Natural killer cell (primary cell): ENCODE measurements around the gene MYO1C. TPM values are rescaled to one million over a fixed set of nuclear protein-coding genes. Genes with fewer than 3 reads are reported as not detected.
A peak's percentile ranks its signal among the peaks of the same experiment; 100 is the strongest.

Experiments used
- ATAC-seq, 3 donors: fragments of 150-1000 bp in 2 of 3; fragments of 200-7000 bp in 1 of 3; cut with Tn5 transposase; 1 replicate in 1 of 3; 2 replicates in 2 of 3; pipeline ENCODE4 v1.10.0; 2021; ENCODE audit warnings: mild to moderate bottlenecking in 2 of 3, moderate library complexity in 2 of 3
- DNase-seq, 2 donors: peaks; one replicate each; pipeline versions ENCODE4 v3.0.0 to v3.0.0-alpha.2; 2013 to 2021; ENCODE audit warnings: mixed read lengths in 1 of 2
- H3K27ac ChIP-seq: one replicate; pipeline ENCODE4 v1.5.1; 2013; ENCODE audit warnings: mild to moderate bottlenecking, low read length
- H3K27me3 ChIP-seq: one replicate; pipeline ENCODE4 v1.6.1; 2013; ENCODE audit warnings: low read length; ENCODE audit not compliant: control insufficient read depth, insufficient read depth
- H3K36me3 ChIP-seq: one replicate; pipeline ENCODE4 v1.6.1; 2013; ENCODE audit warnings: low read length; ENCODE audit not compliant: control insufficient read depth, insufficient read depth
- H3K4me1 ChIP-seq: one replicate; pipeline ENCODE4 v1.6.1; 2013; ENCODE audit warnings: low read length; ENCODE audit not compliant: control insufficient read depth, insufficient read depth
- H3K4me3 ChIP-seq: one replicate; pipeline ENCODE4 v1.5.1; 2013; ENCODE audit warnings: low read length
- H3K9me3 ChIP-seq: one replicate; pipeline ENCODE4 v1.6.1; 2013; ENCODE audit warnings: low read length; ENCODE audit not compliant: control insufficient read depth, insufficient read depth
- H3K27ac Mint-ChIP-seq, 2 donors: one replicate each; pipeline ENCODE4 v1.8.0; 2022; ENCODE audit warnings: mild to moderate bottlenecking in 2 of 2, mixed read lengths in 2 of 2, moderate library complexity in 1 of 2
- H3K27me3 Mint-ChIP-seq, 2 donors: one replicate each; pipeline ENCODE4 v1.8.0; 2022; ENCODE audit warnings: low read depth in 2 of 2, mixed read lengths in 2 of 2
- H3K36me3 Mint-ChIP-seq: one replicate; pipeline ENCODE4 v1.8.0; 2022; ENCODE audit warnings: mixed read lengths
- H3K4me1 Mint-ChIP-seq, 2 donors: one replicate each; pipeline ENCODE4 v1.8.0; 2022; ENCODE audit warnings: mixed read lengths in 2 of 2
- H3K4me3 Mint-ChIP-seq: one replicate; pipeline ENCODE4 v1.8.0; 2022; ENCODE audit warnings: mild to moderate bottlenecking, moderate library complexity, mixed read lengths
- H3K9me3 Mint-ChIP-seq, 2 donors: one replicate each; pipeline ENCODE4 v1.8.0; 2022; ENCODE audit warnings: mixed read lengths in 2 of 2
- CTCF ChIP-seq: fragments of 200-600 bp; IDR thresholded peaks from one replicate; pipeline ENCODE4 v1.8.0; 2022; ENCODE audit warnings: antibody characterized with exemption
- WGBS: methylation state at CpG from one replicate; pipeline ENCODE4 v1.1.7; 2013; ENCODE audit warnings: missing lambda C conversion rate; ENCODE audit not compliant: insufficient coverage; 5-methylcytosine and 5-hydroxymethylcytosine counted together
- intact Hi-C: fragments of 100-400 bp; cut with micrococcal nuclease; formaldehyde crosslinking; loops from one replicate; pipeline ENCODE4 v1.14.2; 2022
- total RNA-seq, 4 donors: library from RNA; stranded (reverse); fragments of 120-200 nt in 1 of 4; gene quantifications; one replicate each; pipeline versions ENCODE4 v1.2.3 to v1.2.4, GENCODE V29; 2013 to 2022

MYO1C gene
- total RNA-seq, 3 donors from 2014 or later (not counting 1 experiment from before 2014, with no cell fraction given) = 4.0 to 39.6 (median 24.0) TPM

- Mint-ChIP-seq H3K27ac (peak overlapping the region in 1 of 2 donors; percentile 57), H3K27me3 (peaks cover 6 to 18% of the 10 kb centered on the region in 2 donors), H3K4me1 (peaks cover 0 to 15% of the 10 kb centered on the region in 2 donors), H3K9me3 (no peaks in the 10 kb centered on the region), H3K36me3 (no peaks in the 10 kb centered on the region), H3K4me3 (peak overlapping the region; percentile 73)
- ATAC-seq (peak; percentile 14 to 46 (median 25)), DNase-seq (peak in 1 of 2 donors; percentile 79)
- Histone ChIP-seq H3K4me3 (peak overlapping the region; percentile 16), H3K9me3 (no peaks in the 10 kb centered on the region), H3K36me3 (no peaks in the 10 kb centered on the region), H3K27me3 (peaks cover 14% of the 10 kb centered on the region), H3K4me1 (peaks cover 39% of the 10 kb centered on the region), H3K27ac (peak overlapping the region; percentile 23)
- intact Hi-C loops = no loop called here
- TF ChIP-seq CTCF = no peak
- 1% methylated on average over 15 of the region's 19 CpGs for WGBS
These were observed 7.6 kb downstream of the MYO1C start for GRCh38 chr17:1484676-1485422.

DNA sequence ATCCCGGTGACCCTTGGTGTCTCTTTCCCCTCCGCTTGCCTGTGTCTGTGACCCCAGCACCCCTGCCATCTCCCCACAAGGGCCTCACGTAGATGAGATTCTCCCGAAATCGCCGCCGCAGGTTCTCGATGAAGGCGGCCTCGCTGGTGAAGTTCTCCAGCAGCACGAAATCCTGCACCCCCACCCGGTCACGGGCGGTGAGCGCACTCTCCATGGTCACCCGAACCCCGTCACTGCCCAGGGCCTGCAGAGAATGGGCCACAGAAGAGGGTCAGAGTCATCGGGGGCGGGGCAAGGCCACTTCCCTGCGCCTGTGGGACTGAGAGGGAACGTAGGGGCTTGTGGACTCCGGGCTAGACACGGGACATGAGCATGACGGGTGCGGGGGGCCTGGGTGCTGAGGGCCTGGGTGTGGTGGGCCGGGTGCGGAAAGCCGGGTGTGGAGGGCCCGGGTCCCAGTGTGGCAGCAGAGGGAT is 8.4 kb downstream of the MYO1C start:
- DNase-seq = no peak
- H3K9me3 Mint-ChIP-seq = no peaks in the 10 kb centered on the region
- H3K36me3 Mint-ChIP-seq = no peaks in the 10 kb centered on the region
- no peak overlapping the region for H3K4me3 ChIP-seq
- no peak for TF ChIP-seq CTCF
- H3K4me3 Mint-ChIP-seq = peak overlapping the region; percentile 69
- peaks cover 14% of the 10 kb centered on the region for H3K27me3 ChIP-seq
- peaks cover 39% of the 10 kb centered on the region for H3K4me1 ChIP-seq
- peak overlapping the region in 1 of 2 donors; percentile 57 for H3K27ac Mint-ChIP-seq
- H3K36me3 ChIP-seq = no peaks in the 10 kb centered on the region
- ATAC-seq = no peak
- H3K27me3 Mint-ChIP-seq = peaks cover 6 to 18% of the 10 kb centered on the region in 2 donors
- H3K9me3 ChIP-seq = no peaks in the 10 kb centered on the region
- H3K4me1 Mint-ChIP-seq = peaks cover 0 to 15% of the 10 kb centered on the region in 2 donors
- H3K27ac ChIP-seq = no peak overlapping the region
- intact Hi-C loops = no loop called here
- WGBS = 96% methylated on average over 29 of the region's 29 CpGs

DNA sequence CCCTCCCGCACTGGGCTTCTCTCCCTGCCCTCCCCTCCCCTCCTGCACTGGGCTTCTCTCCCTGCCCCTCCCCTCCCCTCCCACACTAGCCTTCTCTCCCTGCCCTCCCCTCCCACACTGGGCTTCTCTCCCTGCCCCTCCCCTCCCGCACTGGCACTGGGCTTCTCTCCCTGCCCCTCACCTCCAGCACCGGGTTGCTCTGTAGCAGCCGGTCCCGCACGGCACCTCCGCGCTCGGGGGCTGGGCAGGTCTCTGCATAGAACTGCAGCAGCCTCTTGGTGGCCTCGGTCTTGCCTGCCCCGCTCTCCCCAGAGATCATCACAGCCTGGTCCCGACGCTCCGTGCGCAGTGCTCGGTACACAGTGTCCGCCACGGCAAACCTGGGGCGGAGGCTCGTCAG is 9.8 kb downstream of the MYO1C start:
- no peak for ATAC-seq
- DNase-seq = no peak
- H3K36me3 ChIP-seq = no peaks in the 10 kb centered on the region
- peaks cover 7% of the 10 kb centered on the region for H3K27me3 ChIP-seq
- no peaks in the 10 kb centered on the region for H3K9me3 ChIP-seq
- TF ChIP-seq CTCF = no peak
- no peak overlapping the region for H3K4me3 Mint-ChIP-seq
- intact Hi-C loops = no loop called here
- H3K27me3 Mint-ChIP-seq = peaks cover 9 to 18% of the 10 kb centered on the region in 2 donors
- H3K27ac ChIP-seq = no peak overlapping the region
- H3K4me1 Mint-ChIP-seq = peaks cover 0 to 13% of the 10 kb centered on the region in 2 donors
- no peaks in the 10 kb centered on the region for H3K36me3 Mint-ChIP-seq
- no peak overlapping the region for H3K4me3 ChIP-seq
- no peak overlapping the region for H3K27ac Mint-ChIP-seq
- peaks cover 28% of the 10 kb centered on the region for H3K4me1 ChIP-seq
- 97% methylated on average over 19 of the region's 20 CpGs for WGBS
- H3K9me3 Mint-ChIP-seq = no peaks in the 10 kb centered on the region
